ENCODE measurements around the gene GNA12.
"Not testable (repeated sequence)": the region's sequence is repeated elsewhere in the genome, so short reads cannot be mapped to it uniquely, and the experiment has no call there.

GNA12 gene

GRCh38 chr7:2743523-2744185 is 100.5 kb downstream of the GNA12 start:
- not testable (repeated sequence) for DNase-seq

DNA sequence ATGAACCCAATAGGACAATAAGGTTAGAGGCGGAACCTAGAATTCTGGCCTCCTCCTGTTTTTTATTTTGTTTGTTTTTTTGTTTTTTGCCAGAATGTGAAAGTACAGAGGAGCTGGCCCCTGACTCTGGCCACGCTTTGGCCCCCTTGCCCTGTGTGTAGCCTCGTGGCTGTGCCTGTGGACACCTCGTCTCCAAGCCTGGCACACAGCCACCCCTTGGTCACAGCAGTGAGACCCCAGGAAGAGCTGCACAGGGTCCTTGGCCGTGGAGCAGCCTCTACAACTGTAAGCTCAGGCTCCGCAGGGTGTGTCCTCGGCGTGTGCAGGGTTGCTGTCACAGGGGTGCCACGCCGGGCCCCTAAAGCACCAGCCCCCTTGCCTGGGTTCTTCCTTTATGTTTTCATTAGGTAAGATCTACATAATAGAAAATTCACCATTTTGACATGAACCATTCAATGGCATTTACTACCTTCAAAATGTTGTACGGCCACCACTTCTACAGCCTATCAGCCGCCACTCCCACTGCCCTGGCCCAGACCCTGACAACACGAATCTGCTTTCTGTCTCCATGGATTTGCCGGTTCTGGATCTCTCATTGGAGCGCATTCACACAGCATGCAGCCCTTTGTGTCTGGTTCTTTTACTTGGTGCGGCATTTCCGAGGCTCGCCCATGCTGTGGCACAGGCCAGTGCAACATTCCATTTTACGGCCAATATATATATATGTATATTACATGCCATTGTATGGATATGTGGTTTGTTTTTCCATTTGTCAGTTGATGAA is 105.2 kb downstream of the GNA12 start:
- no peak for DNase-seq

DNA sequence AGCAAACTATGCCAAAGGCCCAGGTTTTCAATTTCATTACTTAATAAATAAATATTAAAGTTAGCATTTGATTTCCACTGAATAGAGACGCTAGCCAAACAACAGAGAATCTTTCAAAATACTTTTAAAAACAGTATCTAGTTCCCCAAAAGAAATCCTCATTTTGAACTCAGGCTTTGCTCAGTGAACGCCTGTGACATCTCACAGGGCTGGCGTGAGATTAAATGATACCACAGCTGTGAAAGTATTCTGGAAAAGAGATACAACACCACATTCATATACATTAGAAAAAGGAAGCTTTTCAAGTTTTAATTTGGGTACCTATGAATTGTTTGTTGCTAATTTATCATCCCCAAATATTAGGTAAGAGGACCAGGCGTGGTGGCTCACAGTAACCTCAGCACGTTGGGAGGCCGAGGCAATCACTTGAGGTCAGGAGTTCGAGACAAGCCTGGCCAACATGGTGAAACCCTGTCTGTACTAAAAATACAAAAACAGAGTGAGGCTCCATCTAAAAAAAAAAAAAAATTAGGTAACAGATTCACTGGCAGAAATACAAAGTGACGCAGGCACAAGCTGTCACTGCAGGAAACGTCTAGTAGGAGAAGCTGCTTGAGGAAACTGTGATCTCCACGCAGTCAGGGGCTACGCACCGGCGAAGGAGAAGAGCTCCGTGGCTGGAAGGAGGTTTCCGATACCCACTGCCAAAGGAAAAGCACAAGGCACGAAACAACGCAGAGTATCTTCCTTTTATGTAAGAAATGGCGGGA is 106.2 kb downstream of the GNA12 start:
- DNase-seq: no peak

DNA sequence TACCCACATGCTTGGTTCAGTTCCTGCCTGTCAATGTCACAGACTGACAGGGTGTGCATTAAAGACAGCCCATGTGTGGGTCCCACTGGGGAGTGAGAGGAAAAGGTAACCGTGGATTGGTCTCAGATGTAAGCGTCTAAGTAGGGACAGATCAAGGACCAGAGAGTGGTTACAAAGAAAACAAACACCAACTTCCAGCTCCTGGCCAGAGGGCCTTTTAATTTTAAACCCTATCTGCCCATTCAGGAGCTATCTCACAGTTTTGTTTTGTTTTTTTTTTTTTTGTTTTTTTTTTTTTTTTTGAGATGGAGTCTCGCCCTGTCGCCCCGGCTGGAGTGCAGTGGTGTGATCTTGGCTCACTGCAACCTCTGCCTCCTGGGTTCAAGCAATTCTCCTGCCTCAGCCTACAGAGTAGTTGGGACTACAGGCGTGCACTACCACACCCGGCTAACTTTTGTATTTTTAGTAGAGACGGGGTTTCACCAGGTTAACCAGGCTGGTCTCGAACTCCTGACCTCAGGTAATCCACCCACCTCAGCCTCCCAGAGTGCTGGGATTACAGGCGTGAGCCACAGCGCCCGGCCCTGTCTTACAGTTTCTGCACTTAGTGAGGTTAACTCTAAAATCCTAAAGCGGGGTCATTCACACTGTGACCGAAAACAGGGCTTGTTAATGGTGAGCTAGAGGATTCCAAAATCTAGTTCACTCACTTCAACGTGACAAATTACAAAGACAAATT is 106.9 kb downstream of the GNA12 start:
- DNase-seq: not testable (repeated sequence)

GRCh38 chr7:2736411-2736914 is 107.6 kb downstream of the GNA12 start:
- no peak for DNase-seq

DNA sequence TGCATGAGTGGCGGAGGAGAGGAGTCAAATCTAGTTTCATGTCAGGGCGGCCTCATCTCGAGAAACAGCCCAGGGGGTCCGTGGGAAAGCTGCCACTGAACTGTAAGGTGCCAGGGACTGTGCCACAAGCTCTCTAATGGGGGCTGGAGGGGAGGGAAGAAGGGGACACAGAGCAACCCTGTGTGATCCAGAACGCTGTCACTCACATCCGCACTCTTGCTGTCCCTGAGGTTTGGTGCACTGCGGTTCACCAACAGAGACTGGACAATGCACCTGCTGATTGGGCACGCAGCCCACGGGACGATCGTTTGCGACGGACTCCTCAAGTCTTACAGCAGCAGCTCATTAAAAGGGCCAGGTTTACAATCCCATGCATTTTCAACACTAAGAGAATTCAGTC is 108.4 kb downstream of the GNA12 start:
- no peak for DNase-seq

- no peak for DNase-seq
These were observed 109.1 kb downstream of the GNA12 start for GRCh38 chr7:2734751-2735571.

DNA sequence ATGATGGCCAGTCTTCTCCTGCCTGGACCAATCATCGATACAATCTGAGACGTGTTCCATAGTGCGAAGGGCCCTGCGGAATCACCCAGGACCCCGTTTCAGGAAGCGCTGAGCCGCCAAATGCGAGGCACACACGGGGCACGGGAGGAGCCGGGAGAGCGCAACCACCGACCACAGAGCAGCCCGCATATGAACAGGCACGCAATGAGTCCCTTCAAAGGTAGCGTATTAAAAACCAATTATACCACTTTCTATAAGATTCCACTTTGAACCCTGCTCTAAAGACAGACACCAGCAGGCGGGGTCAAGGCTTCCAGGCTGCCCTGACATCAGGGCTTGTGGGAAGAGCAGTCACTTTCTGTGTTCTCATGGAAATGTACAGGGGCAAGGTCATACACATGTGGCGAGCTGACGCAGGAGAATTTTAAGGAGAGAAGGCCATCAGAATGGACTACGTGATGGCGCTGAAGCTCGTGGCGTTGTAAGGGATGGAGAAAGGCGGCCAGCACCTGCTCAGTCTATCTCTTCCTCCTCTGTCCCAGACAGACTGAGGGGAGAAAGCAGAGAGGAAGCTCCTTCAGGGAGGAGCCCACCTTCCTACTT is 109.9 kb downstream of the GNA12 start:
- no peak for DNase-seq

GRCh38 chr7:2732959-2733584 is 111.0 kb downstream of the GNA12 start:
- DNase-seq: no peak

GRCh38 chr7:2732388-2732787 is 111.7 kb downstream of the GNA12 start:
- DNase-seq: no peak

DNA sequence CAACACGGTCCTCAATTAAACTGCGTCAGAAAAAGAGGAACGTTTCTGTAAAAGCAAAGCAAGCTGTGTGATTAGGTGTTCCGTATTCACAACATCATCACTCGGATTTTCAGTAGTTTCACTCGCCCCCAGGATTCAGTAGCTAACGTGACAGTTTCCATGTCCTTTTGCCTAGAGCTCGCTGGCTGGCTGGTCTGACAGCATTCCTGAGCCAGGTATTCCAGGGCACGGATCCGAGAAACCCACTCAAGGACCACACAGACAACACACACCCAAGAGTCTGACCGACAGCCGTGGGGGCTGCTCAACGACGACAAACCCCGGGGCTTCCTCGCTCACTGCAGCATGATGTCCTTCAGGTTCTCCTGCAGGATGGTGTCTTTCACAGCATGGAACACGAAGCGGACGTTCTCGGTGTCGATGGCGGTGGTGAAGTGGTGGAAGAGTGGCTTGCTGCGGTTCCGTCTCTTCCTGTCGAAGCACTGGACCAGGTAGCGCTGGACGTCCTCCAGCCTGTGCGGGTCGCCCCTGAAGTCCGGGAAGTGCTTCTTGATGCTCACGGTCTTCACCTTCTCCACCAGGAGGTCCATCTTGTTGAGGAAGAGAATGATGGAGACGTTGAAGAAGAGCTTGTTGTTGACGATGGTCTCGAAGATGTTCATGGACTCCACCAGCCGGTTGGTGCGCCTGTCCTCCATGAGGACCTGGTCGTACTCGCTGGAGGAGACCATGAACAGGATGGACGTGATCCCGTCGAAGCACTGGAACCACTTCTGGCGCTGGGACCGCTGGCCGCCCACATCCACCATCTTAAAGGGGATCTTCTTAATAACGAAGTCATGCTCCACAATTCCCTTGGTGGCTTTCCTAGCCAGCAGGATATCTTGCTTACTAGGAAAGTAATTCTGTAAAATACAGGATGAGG is 113.0 kb downstream of the GNA12 start:
- no peak for DNase-seq

GRCh38 chr7:2729893-2730716 is 114.0 kb downstream of the GNA12 start:
- no peak for DNase-seq

GRCh38 chr7:2729031-2729892 is 114.8 kb downstream of the GNA12 start:
- DNase-seq: no peak

- DNase-seq: no peak
These were observed 115.6 kb downstream of the GNA12 start for GRCh38 chr7:2728316-2729030.

GRCh38 chr7:2727206-2727605 is 116.9 kb downstream of the GNA12 start:
- not testable (repeated sequence) for DNase-seq

DNA sequence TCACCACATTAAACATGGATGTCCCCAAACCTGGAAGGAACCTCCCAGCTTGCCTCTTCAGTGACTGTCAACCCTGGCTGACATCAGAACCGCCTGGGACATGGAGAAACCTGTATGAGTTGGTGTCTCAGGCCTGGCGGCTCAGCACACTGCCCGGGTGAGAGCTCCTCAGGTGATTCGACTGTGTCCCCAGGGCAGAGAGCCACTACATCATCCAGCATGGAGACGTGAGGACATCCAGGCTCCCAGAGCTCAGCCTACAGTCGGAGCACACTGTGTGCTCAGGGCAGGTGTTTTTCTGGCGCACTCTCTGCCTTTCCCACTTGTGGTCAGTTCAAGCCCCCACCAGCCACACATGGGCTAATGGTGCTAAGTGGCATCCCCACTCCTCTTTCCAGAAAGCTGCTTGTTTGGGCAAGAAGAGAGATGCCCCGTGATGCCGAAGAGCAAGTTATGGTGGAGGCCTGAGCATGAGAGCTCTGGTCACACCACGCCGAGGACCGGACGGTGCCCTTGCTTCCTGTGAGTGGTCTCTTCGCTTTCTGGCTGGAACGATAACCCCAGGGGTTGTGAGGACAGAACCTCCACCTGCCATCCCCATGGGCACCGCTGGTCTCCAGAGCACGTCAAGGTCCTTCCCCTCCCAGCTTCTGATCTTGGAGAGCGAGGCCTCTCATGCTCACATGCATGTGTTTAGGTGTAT is 117.6 kb downstream of the GNA12 start:
- no peak for DNase-seq
